ENCODE measurements around the gene GABARAPL2. TPM values are rescaled to one million over a fixed set of nuclear protein-coding genes. Genes with fewer than 3 reads are reported as not detected.

GABARAPL2 gene
- total and polyA plus RNA-seq, 12 donors, result 58.2 to 262 (median 229) TPM

- WGBS, 2 donors, result 0 to 1% methylated on average over 62 of the region's 62 CpGs
- DNase-seq (peak; percentile 97 to 98), ATAC-seq (peak; percentile 97 to 99 (median 98))
- H3K27me3 ChIP-seq, result no peaks in the 10 kb centered on the region
- H3K4me3 ChIP-seq, result peak within 1 kb of the TSS; percentile 57 to 90 (median 72)
- H3K27ac ChIP-seq, result peak within 1 kb of the TSS; percentile 53 to 98 (median 92)
- intact Hi-C loops (cut with DNase I), result loop anchor here in 9 of 10 donors (1.0 to 10.0 kb wide), 14 partner anchors 24 to 158 kb away; partner anchors contain the start of genes GABARAPL2 (in 5 of the 9), TMEM231 (in 2 of the 9), KARS1 (in 1 of the 9) and TERF2IP (in 1 of the 9)
- H3K9me3 ChIP-seq, result no peaks in the 10 kb centered on the region
- H3K36me3 ChIP-seq, result peaks cover 0 to 55% (median 18%) of the 10 kb centered on the region in 9 donors
- TF ChIP-seq CTCF (IDR thresholded peaks at IDR 0.05), result peak in 1 of 9 donors; percentile 15
- peaks cover 0 to 39% (median 24%) of the 10 kb centered on the region in 9 donors for H3K4me1 ChIP-seq
Measured at GRCh38 chr16:75622761-75623605, 56.8 kb downstream of the GABARAPL2 start, which contains the start of gene ADAT1. Gene ADAT1 (minus strand): TSS chr16:75623281. CDS start chr16:75620799, 2,482 bp downstream.

GRCh38 chr16:75624921-75625334, 58.7 kb downstream of the GABARAPL2 start:
- no peak overlapping the region for H3K27ac ChIP-seq
- no peaks in the 10 kb centered on the region for H3K27me3 ChIP-seq
- peaks cover 0 to 46% (median 24%) of the 10 kb centered on the region in 9 donors for H3K4me1 ChIP-seq
- intact Hi-C loops (cut with DNase I), result loop anchor here in 9 of 10 donors (5.0 to 10.0 kb wide), 8 partner anchors 38 to 153 kb away; partner anchors contain the start of genes GABARAPL2 (in 5 of the 9) and TMEM231 (in 1 of the 9)
- H3K4me3 ChIP-seq, result no peak overlapping the region
- ATAC-seq (no peak), DNase-seq (no peak)
- 71 to 78% methylated on average over 4 of the region's 4 CpGs for WGBS, 2 donors
- no peak for TF ChIP-seq CTCF (IDR thresholded peaks at IDR 0.05)
- peaks cover 0 to 55% (median 31%) of the 10 kb centered on the region in 9 donors for H3K36me3 ChIP-seq
- no peaks in the 10 kb centered on the region for H3K9me3 ChIP-seq

- Histone ChIP-seq H3K27me3 (no peaks in the 10 kb centered on the region), H3K27ac (peak overlapping the region in 2 of 10 donors; percentile 21 to 52), H3K4me3 (no peak overlapping the region), H3K4me1 (peaks cover 0 to 28% (median 12%) of the 10 kb centered on the region in 9 donors), H3K36me3 (peaks cover 0 to 67% (median 46%) of the 10 kb centered on the region in 9 donors), H3K9me3 (no peaks in the 10 kb centered on the region)
- DNase-seq, result no peak
- 91 to 92% methylated on average over 4 of the region's 4 CpGs for WGBS, 2 donors
- intact Hi-C loops (cut with DNase I), result loop anchor here in 5 of 10 donors (10.0 kb wide), 4 partner anchors 62 to 152 kb away; partner anchors contain the start of genes GABARAPL2 (in 2 of the 5) and TMEM231 (in 1 of the 5)
- no peak for ATAC-seq
- TF ChIP-seq CTCF (IDR thresholded peaks at IDR 0.05), result no peak
Measured at GRCh38 chr16:75626806-75627205, 60.6 kb downstream of the GABARAPL2 start.

Other genes with a start within 250 kb of the GABARAPL2 start
- gene CFDP1, start 132.9 kb upstream of the GABARAPL2 start, total RNA-seq, result 10 to 100 TPM; 19.0 to 27.8 (median 24.9) TPM
- gene CFDP1, start 132.9 kb upstream of the GABARAPL2 start, polyA plus RNA-seq, result 10 to 100 TPM; 38.6 to 63.6 TPM
- 10 to 100 TPM in 4 of 10 donors, 1 to 10 TPM in 6; 7.2 to 12.5 (median 9.3) TPM for gene TMEM170A, start 101.7 kb upstream of the GABARAPL2 start, total RNA-seq
- gene TMEM170A, start 101.7 kb upstream of the GABARAPL2 start, polyA plus RNA-seq, result 1 to 10 TPM; 3.8 to 6.9 TPM
- 1 to 10 TPM in 4 of 10 donors, under 1 TPM in 6; 0.30 to 2.0 (median 0.98) TPM for gene CHST6, start 70.9 kb upstream of the GABARAPL2 start, total RNA-seq
- gene CHST6, start 70.9 kb upstream of the GABARAPL2 start, polyA plus RNA-seq, result under 1 TPM; 0.22 to 0.42 TPM
- gene CHST5, start 30.3 kb upstream of the GABARAPL2 start, total RNA-seq, result 1 to 10 TPM in 2 of 10 donors, under 1 TPM in 7, not detected in 1; 0.08 to 1.4 (median 0.48) TPM
- under 1 TPM; 0.20 to 0.66 TPM for gene CHST5, start 30.3 kb upstream of the GABARAPL2 start, polyA plus RNA-seq
- gene TMEM231, start 10.1 kb upstream of the GABARAPL2 start, total RNA-seq, result 10 to 100 TPM in 5 of 10 donors, 1 to 10 TPM in 5; 3.8 to 13.4 (median 9.6) TPM
- gene TMEM231, start 10.1 kb upstream of the GABARAPL2 start, polyA plus RNA-seq, result 1 to 10 TPM; 2.6 to 4.9 TPM
- 10 to 100 TPM; 14.3 to 30.6 (median 23.3) TPM for gene ADAT1, start 56.9 kb downstream of the GABARAPL2 start, total RNA-seq
- gene ADAT1, start 56.9 kb downstream of the GABARAPL2 start, polyA plus RNA-seq, result 1 to 10 TPM; 6.1 to 7.9 TPM
- gene KARS1, start 81.3 kb downstream of the GABARAPL2 start, total RNA-seq, result 100 to 1,000 TPM; 123 to 145 (median 129) TPM
- gene KARS1, start 81.3 kb downstream of the GABARAPL2 start, polyA plus RNA-seq, result 100 to 1,000 TPM in 1 of 2 donors, 10 to 100 TPM in 1; 68.0 to 126 TPM
- 10 to 100 TPM; 49.1 to 79.3 (median 64.5) TPM for gene TERF2IP, start 81.4 kb downstream of the GABARAPL2 start, total RNA-seq
- gene TERF2IP, start 81.4 kb downstream of the GABARAPL2 start, polyA plus RNA-seq, result 10 to 100 TPM; 43.3 to 71.1 TPM
- not detected for gene CPHXL2, start 110.6 kb downstream of the GABARAPL2 start, total RNA-seq
- not detected for gene CPHXL2, start 110.6 kb downstream of the GABARAPL2 start, polyA plus RNA-seq
- not detected for gene DUXB, start 135.1 kb downstream of the GABARAPL2 start, total RNA-seq
- gene DUXB, start 135.1 kb downstream of the GABARAPL2 start, polyA plus RNA-seq, result not detected
- not detected for gene CPHXL, start 160.1 kb downstream of the GABARAPL2 start, total RNA-seq
- not detected for gene CPHXL, start 160.1 kb downstream of the GABARAPL2 start, polyA plus RNA-seq

Data from heart right ventricle (tissue), 16 donors.